NCI-H748 (cell line): ENCODE data around the gene PHF3.

Experiments used
- DNase-seq: peaks from one replicate; lab custom pipeline; 2025; ENCODE audit not compliant: unreplicated experiment; lab: John Stamatoyannopoulos, UW

The PHF3 gene

DNA sequence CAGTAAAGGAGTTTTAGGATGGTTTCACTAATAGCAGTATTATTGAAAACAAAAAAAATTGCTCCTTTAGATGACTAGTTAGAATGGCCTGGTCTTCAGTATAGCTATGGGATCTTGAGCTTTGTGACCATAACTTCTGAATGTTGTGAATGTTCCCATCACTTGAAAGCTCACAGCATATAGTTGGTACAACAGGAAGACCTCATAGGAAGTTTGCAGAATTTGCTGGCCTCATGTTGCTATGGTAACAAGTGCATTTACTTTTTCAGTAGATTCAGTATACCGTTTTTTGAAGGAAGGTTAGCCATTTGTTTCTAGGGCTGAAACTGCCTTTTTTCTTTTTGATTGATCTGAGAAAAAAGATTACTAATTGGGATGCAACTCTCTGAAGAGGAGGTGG is 8.3 kb downstream of the PHF3 start:
- peak; percentile 27 for DNase-seq

DNA sequence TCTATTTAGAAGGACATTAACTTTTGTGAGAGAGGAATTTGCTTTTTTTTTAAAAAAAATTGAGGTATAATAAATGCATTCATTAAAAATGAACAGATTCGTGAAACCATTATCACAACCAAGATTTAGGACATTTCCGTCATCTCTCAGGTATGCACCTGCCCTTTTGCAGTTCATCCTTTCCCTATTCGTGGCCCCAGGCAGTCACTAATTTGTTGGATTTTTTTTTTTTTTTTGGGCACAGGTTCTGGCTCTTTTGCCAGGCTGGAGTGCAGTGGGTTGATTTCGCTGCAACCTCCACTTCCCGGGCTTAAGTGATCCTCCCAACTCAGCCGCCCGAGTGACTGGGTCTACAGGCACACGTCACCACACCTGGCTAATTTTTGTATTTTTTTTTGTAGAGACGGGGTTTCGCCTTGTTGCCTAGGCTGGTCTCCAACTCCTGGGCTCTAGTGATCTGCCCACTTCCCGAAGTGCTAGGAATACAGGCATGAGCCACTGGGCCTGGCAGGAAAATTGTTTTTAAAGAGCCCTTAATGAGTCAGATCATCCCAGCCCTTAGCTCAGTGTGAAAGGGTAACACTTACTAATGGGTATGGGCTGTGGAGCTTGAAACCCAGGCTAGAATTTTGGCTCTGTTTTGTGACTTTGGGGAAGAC is 9.2 kb downstream of the PHF3 start:
- peak; percentile 12 for DNase-seq

DNA sequence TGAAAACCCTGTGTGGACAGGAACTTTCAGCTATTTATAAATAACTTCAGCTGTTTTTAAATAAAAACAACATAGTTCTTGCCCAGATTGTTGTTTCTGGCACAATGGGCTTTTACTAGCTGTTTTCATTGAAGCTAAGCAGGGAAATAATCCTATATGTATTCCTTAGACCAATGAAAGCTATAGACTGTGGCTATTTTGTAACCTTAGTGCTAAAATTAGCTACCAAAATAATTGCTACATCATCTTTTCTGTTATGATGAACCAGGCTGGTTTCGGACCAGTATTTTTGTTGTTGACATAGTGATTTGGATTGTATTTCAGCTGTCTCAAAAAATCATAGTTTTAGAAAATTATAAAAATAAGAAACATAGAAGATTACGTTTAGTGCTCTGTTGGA is 13.7 kb downstream of the PHF3 start:
- DNase-seq, result no peak

DNA sequence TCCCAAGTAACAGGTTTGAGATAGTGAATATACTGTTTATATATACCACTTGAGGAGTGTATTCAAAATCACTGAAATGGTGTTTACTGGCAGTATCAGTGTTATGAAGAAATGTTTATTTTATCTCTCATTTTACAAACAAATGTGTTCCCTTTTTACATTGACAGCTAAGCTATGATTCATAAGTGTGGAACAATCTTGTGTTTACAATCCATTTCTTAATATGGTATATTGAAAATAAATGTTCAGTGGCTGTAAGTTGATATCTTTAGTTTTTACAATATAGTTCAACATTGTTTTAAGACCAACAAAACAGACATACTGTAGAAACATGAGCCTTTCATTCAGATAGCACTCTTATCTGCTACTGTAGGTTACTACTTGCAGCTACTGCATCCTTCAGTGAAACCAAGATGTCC is 14.3 kb downstream of the PHF3 start:
- DNase-seq, result no peak

DNA sequence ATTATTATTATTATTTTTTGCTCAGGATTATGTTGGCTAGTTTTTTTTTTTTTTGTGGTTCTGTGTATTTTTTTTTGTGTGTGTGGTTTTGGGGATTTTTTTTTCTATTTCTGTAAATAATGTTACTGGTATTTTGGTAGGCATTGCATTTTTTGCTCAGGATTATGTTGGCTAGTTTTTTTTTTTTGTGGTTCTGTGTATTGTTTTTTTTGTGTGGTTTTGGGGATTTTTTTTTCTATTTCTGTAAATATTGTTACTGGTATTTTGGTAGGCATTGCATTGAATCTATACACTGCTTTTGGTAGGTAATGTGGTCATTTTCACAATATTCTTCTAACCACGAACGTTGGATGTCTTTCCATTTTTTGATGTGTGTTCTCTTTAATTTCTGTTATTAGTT is 17.4 kb downstream of the PHF3 start:
- no peak for DNase-seq

DNA sequence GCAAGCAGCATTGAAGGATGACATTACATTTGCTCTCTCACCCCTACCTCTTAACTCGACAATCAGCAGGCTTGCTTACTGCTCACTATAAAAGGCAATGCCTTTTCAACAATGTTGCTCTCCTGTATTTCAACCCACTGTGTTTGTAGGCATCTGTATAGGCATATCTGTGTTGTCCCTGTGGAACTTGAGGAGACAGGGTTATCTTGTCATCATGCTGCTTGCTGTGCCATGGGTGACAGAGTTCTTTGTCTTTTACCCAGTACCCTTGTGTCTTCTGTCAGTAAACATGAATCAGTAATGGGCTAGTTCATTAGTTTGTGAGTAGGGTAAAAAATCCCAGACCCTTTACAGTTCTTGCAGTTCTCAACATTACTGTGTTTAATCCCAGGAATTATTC is 25.2 kb downstream of the PHF3 start:
- no peak for DNase-seq

DNA sequence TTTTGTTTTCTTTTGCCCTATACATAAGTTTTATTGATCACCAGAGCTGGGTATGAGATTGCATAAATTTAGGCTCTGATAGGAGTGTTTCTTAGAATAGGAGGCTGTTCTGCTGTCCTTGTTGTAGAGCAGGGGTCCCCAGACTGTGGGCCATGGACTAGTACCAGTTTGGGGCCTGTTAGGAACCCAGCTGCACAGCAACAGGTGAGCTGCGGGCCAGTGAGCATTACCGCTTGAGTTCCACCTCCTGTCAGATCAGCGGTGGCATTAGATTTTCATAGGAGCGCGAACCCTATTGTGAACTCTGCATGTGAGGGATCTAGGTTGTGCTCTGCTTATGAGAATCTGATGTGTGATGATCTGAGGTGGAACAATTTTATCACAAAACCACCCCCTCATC is 26.2 kb downstream of the PHF3 start:
- no peak for DNase-seq

DNA sequence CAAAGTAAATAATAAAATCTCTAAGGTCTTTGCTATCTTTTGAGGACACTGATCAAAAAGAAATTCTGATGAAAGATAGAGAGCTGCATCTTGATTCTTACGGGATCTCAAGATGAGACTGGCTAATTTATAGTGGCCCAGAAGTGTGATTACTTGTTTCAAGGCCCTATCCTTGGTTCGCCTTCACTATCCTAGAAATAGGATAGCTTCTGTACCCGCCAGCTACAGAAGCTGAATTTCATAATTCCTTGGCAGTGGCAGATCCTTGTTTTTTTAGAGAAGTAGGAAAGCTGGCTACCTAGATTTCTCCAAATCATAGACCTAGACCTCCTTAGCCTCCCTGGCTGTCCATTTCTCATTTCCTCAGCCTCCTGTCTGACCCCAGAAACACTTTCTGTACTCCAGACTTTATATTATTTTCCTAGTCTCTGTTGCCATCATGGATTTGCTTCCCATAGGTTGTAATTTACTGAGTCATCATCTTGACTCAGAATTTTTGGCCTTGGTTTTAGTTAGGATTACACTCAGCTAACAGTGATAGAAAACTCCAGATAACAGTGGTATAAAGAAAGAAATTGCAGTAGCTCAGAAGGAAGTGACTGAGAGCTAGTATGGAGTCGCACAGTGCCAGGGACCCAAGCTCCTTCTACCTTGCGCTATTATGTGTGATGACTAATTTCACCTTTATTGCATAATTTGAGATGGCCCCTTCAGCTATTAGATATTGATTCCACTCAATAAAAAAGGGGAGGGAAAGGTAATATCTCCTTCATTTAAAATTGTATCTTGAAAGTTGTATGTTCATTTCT is 27.7 kb downstream of the PHF3 start:
- DNase-seq, result no peak

DNA sequence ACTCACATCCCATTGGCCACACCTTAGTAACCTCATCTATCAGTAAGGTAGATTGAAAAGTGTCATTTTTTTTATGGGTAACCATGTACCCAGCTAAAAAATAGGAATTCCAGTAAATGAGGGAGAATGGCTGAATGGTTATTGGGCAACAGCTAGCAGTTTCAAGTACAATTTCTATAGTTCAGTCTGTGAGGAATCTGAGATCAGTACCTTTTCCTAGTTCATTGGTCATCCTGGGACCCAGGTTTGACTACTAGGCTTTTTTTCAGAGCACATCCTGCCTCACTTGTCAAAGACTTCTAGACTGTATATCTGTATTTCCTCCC is 28.3 kb downstream of the PHF3 start:
- no peak for DNase-seq

DNA sequence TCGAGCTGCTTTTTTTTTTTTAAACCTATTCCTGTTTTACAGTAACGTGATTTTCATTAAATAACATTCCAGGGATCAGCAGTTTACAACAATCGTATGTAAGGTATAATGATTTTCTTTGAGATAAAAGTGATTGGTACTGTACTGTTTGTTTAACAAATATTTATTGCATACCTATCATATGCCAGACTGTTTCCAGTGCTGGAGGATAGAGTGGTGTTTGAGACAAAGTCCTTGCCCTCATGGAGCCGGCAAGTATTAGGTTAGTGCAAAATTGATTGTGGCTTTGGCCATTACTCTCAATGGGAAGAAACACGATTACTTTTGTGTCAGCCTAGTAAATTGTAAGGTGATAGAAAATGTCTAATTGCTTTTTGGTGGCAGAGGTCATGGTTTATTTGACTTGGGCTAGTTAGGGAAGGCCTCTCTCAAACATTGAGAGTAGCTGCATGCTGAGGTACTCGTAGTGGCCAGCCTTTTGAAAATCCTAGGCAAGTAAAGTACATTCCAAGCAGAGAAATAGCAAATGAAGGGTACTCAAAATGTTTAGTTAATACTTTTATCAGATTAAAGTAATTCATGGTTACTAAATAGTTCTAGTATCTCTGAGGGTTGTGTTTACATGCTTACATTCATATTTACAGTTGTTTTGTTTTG is 35.6 kb downstream of the PHF3 start:
- no peak for DNase-seq

DNA sequence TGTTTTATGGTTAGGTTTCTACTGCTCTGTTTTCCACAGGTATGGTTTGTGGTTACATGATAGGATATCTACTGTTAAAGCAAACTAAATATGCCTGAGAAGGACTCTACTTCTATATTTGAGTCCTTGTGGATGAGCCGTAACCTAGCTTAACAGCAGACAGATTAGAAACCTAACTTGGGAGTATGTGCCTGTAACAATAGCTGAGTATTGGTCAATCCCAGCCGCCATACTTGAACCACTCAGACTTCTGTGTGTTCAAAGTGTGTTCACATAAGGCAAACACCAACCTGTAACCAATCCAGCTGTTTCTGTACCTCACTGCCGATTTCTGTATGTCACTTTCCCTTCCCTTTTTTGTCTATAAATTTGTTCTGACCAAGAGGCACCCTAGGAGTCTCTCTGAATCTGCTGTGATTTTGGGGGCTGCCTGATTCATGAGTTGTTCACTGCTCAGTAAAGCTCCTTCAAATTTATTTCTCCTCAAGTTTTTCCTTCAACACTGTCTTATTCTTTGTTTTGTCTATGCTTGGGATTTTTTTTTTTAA is 37.1 kb downstream of the PHF3 start:
- no peak for DNase-seq

DNA sequence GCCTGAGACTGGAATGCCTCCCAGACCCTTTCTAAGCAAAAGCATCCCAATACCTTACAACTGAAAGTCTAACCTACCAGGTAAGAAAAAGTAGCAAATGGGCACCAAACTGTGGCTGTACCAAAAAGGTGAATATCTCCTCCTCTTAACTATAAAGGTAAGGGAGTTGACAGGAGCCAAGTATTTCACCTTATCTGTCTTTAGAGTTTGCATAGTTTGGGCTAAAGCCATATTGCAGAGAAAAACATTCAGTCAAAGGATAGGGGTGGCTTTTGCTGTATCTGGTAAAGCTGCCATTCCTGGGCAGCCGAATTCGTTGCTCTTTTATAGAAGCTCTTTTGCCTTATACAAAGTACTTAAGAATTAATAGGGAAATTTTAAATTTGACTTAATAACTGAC is 38.1 kb downstream of the PHF3 start:
- no peak for DNase-seq

DNA sequence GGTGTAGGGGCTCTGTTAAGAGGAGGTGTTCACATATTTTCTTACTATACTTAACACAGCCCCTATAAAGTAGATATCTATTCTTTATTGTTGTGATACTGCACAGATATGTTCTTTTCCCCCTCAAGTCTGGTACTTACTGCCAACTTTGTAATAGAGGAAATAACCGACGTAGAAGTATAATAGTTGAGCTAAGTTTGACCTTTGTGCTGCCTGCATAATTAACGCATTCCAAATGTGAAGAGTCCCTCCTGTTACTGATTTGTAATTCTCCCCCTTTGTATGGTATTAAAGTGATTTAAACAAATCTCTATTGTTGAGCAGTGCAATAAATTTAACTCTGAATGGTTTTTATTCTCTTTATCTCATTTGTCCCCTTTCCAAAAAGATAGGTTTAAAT is 39.0 kb downstream of the PHF3 start:
- no peak for DNase-seq

DNA sequence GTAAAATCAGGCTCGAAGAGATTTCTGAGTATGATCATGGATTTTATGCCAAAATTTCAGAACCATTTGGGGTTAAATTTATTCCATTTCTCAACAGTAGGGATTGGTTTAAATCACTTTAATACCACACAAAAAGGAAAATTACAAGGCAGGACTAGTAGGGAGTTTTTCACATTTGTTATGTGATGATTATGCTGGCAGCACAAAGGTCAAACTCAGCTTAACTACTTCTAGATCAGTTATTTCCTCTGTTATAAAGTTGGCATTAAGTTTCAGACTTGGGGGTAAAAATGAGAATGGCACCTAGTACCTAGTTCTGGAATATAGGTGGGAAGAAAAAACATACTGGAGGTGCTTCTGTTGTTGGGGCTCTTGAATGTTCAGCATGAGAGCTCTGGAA is 39.5 kb downstream of the PHF3 start:
- no peak for DNase-seq

DNA sequence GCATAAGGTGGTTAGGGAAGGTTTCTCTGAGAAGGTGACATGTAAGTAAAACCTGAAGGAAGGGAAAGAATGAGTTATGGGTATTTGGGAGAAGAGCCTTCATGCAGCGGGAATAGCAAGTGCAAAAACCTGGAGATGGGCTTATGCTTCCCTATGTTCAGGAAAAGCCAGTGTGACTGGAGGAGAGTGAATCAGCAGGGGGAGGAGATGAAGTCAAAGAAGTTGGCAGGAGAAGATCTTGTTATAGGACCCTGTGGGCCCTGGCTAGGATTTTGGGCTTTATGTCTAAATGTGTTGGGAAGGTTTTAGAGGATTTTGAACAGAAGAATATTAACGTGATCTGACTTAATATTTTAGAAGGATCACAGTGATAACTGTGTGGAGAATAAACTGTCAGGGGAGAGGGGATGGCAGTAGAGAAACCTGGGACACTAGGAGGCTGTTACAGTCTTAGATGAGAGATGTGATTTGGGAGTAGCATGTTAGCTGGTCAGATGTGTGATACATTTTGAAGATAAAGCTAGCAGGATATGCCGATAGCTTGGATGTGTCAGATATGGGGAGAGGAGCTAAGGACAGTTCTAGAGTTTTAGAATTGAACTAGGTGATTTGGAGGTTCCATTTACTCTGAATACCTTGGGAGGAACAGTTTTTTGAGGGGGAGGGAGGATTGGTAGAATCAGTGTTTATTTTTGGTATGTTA is 41.0 kb downstream of the PHF3 start:
- no peak for DNase-seq

DNA sequence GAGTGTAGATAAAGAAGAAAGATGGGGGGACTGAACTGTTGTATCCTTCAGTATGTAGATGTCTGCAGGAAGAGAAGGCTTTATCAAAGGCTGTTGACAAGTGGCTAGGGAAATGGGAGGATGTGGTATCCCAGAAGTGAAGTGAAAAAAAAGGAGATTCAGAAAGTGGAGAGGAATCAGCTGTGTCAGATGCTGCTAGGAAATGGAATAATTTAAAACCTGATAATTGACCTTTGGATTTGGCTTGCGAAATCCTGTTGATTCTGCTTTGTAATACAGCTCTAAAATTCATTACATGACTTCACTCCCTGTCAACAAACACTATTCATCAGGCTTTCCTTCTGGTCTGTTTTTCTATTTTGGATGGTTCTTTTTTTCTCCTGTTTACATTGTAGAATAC is 41.7 kb downstream of the PHF3 start:
- no peak for DNase-seq

DNA sequence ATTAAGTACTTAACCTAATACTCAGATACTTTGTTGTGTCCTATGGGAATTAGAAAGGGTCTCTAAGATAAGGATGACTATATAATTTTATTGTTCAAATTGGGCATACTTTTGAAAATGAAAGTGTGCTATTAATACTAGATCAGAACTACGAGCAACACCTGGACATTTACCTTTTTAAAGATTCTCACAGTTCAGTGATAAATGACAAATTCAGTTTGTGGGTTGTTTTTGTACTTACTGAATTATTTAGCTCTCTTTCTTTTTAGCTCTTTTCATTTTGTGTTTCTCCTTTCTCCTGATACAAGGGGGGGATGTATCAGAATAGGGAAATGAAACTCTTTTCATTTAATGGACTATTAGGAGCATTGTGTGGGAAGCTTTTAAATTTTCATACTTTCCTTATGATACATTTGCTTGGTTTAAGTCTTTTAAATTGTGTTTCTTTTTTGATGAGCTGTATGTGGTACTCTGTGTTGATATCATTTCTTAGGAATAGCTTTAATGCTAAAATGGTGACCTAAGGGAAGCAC is 47.5 kb downstream of the PHF3 start:
- no peak for DNase-seq

DNA sequence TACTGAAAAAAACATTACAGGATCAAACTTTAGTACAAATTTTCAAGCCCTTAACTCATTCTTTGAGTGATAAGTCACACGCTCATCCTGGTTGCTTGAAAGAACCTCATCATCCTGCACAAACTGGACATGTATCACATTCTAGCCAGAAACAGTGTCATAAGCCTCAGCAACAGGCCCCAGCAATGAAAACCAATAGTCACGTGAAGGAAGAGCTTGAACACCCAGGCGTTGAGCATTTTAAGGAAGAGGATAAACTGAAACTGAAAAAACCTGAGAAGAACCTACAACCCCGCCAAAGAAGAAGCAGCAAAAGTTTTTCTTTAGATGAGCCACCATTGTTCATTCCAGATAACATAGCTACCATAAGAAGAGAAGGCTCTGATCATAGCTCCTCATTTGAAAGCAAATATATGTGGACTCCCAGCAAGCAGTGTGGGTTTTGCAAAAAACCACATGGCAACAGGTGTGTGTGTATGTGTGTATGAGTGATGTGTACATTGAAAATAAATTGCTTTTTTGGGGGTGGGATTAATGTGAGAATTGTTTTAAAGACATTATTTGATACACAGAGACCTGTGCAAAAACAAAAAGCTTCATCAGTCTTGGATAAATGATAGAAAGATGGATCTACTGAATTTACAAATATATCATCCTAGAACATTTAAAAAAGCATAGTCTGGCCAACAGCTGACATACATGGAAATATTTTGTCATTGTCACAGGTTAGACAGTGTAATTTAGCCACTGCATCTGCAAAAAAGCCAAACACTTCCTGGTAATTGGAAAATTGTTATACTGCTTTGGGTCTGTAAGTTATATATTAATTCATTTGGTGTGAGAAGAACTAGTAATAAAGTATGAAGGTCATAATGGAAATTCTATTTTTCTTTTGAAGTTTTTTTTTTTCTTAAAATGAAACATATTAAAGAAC is 50.1 kb downstream of the PHF3 start:
- no peak for DNase-seq

DNA sequence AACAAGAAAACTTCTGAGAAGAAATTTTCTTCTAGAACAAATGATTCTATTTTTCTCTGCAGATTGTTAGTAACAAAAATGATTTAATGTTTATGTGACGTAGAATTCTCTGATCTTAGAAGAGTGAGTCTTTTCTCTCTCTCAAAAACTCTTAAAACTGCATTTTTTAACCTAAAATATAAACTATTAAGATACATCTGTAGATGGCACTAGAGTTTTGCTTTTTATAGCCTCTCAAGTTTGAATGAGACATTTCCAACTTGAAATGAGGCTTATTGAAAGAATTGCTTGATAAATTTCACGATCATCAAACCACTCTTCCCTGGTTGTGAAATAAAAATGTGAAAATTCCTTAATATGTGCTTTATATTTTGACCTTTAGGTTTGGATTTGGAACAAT is 53.8 kb downstream of the PHF3 start:
- DNase-seq, result no peak

DNA sequence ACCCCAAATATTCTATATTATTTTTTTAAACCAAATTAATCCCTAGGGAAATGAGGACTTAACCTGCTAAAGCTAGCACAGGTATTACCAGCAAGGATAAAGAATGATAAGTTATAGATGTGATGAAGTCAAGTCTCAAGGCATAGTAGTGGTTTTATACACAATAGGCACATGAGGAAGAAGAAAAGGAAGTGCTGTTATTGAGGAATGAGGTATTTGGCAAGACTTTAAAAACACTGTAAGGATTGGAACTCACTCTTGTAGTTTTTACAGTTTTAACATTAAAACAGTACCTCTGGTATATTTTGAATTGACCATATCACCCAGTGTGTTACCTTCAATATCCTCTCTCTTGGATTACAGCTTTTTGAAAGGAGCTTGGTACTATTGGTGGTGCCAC is 54.6 kb downstream of the PHF3 start:
- DNase-seq, result no peak
